Suppressor macrophage treated with lipopolysaccharide for 1 hour (primary cell): ENCODE measurements around the gene SLC2A13.
"Not testable (repeated sequence)": the region's sequence is repeated elsewhere in the genome, so short reads cannot be mapped to it uniquely, and the experiment has no call there.

Experiments used
- DNase-seq, 3 donors: peaks; one replicate each; pipeline ENCODE4 v3.0.0-alpha.2; 2020 to 2022

SLC2A13 gene

DNA sequence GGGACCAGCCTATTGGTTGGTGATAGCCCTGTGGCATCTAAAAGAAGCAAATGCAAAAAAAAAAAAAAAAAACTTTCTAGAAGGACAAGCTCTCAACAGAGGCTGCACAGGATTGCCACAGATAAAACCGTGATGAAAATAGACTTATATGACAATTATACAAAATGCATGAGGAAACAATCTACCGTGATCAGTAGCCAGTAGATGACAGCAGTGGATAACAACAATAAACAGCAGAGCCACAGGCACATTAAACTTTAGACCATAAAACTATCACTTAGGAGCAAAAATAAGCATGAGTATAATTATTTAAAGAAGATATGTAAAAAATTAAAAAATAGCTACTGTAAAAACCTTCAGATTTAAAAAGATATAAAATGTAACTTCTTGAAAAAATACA lies 302.7 kb downstream of the SLC2A13 start:
- DNase-seq: no peak

- DNase-seq: no peak
Observed at GRCh38 chr12:39798977-39799376, 306.9 kb downstream of the SLC2A13 start.

DNA sequence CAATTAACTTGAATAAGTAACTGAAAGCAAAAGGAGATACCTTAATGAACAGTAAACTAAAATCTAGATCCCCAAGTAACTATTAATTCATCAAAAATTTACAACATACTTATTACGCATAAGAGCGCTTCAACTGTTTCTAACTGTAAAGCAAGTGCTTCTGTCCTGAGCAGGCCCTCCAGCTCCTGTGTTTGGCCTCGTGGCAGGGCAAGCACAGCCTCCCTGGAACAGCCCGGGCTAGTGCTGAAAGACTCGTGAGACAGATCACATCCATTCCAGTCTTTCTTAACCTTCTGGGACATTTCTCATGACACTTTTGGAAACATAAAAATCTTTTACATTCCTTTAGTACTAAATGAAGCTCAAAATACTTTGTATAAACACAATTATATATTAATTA lies 307.5 kb downstream of the SLC2A13 start:
- DNase-seq: no peak

- DNase-seq: no peak
Observed at GRCh38 chr12:39795481-39795880, 310.4 kb downstream of the SLC2A13 start.

DNA sequence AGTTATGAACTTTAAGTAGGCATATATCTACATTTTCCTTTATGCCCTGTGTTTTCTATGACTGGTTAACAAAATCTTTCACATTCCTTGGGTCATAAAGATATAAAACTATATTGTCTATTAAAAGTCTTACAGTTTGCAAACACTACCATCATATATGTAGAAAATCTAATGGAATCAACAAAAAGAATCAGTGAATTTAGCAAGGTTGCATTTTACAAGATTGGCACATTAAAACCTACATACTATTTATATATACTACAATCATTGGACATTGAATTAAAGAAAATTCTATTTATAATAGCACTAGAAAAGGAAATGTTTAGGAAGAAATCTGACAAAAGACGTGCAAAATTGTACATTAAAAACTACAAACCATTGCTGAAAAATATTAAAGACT lies 312.9 kb downstream of the SLC2A13 start:
- no peak for DNase-seq

DNA sequence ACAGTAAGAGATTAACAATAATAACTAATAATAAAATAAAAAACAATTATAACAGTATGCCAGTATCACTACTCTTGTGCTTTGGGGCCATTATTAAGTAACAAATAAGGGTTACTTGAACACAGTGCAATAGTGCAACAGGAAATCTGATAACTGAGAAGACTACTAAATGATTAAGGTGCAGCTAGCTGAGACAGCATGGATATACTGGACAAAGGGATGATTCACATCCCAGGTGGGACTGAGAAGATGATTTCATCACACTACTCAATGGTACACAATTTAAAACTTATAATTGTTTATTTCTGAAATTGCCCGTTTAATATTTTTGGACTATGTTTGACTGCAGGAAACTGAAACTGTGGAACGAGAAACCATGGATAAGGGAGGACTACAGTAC lies 317.6 kb downstream of the SLC2A13 start:
- DNase-seq: no peak

DNA sequence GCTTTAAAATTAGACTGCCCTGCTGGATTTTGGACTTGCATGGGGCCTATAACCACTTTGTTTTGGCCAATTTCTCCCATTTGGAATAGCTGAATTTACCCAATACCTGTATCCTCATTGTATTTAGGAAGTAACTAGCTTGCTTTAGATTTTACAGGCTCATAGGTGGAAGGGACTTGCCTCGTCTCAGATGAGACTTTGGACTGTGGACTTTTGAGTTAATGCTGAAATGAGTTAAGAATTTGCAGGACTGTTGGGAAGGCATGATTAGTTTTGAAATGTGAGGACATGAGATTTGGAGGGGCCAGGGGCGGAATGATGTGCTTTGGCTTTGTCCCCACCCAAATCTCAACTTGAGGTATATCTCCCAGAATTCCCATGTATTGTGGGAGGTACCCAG lies 320.1 kb downstream of the SLC2A13 start:
- not testable (repeated sequence) for DNase-seq

GRCh38 chr12:39782026-39782545 lies 323.8 kb downstream of the SLC2A13 start:
- DNase-seq: no peak

DNA sequence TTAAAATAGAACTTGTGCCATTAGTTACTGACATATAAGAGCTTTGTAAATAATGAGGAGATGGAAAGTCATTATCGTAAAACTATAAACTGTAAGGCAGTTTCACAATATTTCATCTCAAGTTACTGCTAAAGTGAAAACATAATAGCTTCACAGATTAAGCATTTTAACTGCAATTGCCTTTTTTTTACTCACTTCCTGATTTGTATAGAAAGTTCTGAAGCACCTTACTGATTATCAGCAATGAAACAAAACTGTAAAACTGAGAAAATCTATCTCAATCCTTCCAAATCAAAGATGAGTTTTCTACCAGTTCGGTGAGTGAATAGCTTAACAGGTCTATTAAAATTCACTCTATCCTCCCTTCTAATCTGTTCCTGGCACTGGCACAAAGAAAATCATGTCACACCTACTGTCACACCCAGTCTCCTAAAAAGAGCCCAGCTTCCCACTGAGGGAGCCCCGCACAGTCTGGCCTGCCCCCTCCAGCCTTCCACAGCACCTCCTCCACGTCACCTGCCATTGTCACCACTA lies 324.9 kb downstream of the SLC2A13 start:
- no peak for DNase-seq

DNA sequence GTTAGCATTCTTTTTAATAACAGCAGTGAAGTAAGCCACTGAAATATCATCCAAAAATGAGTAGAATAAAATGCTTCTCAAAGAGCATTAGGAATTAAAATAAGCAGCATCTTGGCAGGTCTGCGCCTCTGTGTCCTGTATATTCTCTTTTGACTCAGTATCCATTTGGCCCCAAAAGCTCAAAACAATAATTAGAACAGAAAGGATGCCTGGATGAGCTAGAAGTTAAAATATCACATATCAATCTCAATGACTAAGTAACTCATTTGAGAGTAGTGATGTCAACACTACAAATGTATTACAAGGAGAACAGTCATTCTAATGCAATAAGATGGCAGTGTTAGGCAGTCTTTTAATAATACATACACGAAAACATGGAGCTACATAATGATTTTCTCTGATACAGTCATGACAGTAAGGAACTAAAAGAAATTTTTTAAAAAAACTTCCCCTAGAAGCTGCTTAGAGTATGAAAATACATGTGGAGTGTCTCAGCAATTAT lies 325.4 kb downstream of the SLC2A13 start:
- no peak for DNase-seq

- DNase-seq: no peak
Observed at GRCh38 chr12:39779768-39780340, 326.0 kb downstream of the SLC2A13 start.

DNA sequence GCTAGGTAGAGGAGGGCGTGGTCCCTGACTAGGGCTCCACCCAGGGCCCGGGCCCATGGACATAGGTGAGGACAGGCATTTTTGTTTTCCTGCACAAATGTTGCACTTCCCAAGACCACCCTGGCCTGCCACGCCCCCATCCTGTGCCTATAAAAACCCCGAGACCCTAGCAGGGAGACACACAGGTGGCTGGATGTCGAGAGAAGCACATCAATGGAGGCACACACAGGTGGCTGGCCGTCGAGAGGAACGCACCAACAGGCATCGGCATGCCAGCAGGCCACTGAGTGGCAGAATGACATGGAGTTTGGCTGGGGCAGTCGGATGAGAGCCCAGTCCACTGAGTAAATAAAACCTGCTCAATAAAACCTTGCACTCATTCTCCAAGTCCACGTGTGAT lies 328.4 kb downstream of the SLC2A13 start:
- DNase-seq: no peak

DNA sequence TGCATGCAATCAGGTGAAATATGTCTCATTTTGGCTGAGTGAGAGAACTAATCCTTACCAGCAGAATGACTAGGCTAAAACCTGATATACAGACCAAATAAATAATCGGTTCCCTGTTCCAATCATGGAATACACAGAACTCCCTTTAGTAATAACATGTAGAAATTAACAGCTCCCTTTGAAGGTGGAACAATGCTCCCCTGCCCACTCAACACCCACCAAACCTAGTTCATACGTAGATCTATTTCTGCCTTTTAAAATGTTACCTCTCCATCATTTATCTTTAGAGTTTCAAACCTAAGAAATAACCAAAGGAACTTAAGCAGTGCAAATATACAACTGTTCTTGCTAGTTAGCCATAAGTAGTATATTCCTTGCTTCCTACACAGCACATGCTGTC lies 332.6 kb downstream of the SLC2A13 start:
- DNase-seq: no peak

DNA sequence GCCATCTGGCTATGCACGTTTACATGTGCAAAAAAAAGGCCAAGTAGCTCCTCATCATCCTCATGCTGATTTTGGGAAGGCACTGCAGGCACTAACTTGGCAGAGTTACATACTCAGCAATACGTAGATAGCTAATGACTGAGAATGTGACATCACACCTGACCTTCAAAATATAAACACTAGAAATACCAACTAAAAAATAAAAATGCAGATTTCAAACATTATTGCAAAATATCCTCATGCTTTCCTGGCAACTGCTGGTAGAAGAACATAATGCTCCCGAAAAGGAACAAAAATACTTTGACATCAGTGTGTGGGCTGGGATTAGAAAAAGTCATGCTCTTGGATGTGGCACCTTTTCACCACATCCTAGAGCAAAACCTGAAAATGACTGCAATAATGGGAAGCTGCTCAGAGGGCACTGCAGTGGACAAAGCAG lies 333.0 kb downstream of the SLC2A13 start:
- DNase-seq: peak in 1 of 3 donors; percentile 16

DNA sequence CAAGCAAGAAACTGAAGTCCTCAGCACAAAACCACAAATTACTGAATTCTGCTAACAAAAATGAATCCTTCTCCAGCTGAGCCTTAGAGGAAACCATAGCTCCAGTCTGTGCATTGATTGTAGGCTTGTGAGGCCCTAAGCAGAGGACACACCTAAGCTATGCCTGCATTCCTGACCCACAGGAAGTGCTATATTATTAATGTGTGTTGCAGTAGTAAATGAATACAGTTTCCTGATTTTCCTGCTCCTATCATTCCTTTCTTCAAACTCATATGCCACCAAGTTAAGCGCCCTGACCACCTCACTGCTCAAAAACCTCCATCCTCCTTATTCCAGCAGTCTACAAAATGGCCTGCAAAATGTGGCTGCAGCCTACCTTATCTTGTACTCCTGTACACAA lies 334.4 kb downstream of the SLC2A13 start:
- DNase-seq: peak in 1 of 3 donors; percentile 5

GRCh38 chr12:39764944-39765560 lies 340.8 kb downstream of the SLC2A13 start:
- peak; percentile 24 to 56 (median 41) for DNase-seq

- DNase-seq: peak in 1 of 3 donors; percentile 9
Observed at GRCh38 chr12:39763890-39764169, 342.1 kb downstream of the SLC2A13 start.

DNA sequence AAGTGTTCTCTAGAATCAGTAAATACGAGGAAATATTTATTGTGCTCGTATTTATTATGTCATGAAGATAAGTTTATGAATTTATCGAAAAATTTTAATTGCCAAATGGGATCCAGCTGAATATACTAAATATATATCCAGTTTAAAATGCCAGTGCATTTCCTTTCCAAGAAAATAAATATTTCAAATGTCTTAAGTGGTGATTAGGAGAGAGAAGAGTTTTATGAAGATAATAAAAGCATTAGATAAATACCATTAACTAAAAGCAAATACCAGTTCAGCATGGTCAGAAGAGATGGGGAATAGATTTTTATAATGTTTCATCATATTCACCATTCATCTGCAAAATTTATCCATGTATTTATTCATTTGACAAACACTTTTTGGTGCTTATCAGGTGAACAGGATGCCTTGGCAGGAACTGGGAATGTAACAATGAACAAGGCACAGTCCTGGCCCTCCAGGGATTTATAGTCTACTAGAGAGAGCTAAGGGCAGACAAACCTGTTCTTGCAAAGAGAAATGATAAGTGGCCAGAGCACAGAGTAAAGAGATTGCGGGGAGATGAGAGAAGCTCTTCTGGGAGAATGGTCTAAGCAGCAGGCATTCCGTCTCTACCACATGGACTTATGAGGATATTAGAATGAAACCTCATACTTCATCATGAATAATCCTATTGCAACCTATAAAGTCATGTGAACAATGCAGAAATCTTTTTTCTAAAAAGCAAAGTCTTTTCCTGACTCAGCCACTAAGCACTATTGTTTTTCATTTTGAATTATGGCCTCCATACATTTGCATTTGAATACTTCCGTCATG lies 342.6 kb downstream of the SLC2A13 start:
- peak in 1 of 3 donors; percentile 9 for DNase-seq

DNA sequence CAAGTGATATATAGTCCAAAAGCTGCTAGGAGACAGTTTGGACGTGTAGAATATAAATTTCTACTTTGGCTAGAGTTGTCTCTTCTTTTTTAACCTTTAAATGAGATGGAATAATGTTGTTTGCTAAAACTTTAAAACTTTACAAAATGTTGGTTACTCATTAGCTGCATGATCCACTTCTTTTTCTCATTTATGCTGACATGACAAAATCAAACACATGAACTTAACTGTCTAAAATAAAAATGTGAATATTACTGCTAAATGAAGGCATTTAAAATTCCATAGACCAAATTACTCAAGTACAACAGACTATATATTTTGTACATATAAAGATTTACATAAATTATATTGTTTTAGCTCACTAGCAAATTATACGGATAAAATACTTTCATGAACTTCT lies 350.4 kb downstream of the SLC2A13 start:
- no peak for DNase-seq

DNA sequence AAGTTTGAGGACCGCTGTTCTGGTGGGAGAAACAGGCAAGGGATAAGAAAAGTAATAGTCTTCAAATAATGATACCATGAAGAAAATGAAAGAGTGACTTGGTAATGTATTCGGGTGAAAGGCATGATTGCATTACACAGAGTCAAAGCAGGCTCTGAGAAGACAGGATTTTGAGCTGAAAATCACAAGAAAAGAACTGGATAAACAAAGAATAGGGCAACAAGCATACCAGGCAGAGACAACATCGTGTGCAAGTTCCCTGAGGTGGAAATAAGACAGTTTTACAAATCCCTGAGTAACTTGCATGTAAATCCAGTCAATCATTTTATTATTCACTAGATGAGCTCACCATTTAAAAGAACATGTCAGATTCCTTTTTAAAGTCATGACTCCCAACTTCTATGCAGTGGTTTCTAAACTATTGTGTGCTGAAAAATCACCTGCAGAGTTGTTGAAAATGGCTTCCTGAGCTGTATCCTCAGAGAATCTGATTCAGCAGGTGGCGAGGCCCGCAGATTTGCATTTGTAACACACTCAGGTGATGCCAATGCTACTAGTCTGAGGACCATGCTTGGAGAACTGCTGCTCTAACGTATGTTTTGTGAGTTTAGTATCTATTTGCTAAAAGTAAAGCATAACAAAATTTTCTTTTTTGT lies 353.3 kb downstream of the SLC2A13 start:
- DNase-seq: no peak

DNA sequence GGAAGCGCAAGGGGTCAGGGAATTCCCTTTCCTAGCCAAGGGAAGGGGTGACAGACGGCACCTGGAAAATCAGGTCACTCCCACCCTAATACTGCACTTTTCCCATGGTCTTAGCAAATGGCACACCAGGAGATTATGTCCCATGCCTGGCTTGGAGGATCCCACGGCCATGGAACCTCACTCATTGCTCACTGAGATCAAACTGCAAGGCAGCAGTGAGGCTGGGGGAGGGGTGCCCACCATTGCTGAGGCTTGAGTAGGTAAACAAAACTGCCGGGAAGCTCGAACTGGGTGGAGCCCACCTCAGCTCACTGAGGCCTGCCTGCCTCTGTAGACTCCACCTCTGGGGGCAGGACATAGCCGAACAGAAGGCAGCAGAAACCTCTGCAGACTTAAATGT lies 359.7 kb downstream of the SLC2A13 start:
- not testable (repeated sequence) for DNase-seq

- no peak for DNase-seq
Observed at GRCh38 chr12:39743655-39744054, 362.2 kb downstream of the SLC2A13 start.

DNA sequence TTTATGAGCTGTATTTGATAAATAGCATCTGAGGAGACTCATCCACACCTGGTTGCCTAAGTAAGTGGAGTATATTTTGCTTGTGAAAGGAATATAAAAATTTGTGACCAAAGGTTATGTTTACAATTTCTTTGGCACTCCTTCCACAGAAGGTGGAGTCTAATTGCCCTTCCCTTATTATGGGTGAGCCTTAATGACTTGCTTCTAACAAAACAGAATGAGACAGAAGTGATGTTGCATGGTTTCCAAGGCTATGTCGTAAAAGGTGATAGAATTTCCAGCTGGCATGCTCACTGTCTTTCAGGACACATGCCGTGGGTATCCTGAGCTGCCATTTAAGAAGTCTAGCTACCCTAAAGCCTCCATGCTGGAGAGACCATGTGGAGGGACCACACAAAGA lies 369.5 kb downstream of the SLC2A13 start:
- no peak for DNase-seq
